BE2C (cell line): ENCODE data around the gene BCORL1.

Source experiments
- DNase-seq: peaks from one replicate; pipeline ENCODE4 v3.0.0-alpha.2; 2020
- H3K27me3 ChIP-seq: fragments of 250-450 bp; sonication (Bioruptor Pico); 2 replicates; pipeline ENCODE4 v1.5.1; 2020; ENCODE audit warnings: mild to moderate bottlenecking
- H3K36me3 ChIP-seq: fragments of 250-450 bp; sonication (Bioruptor Pico); 2 replicates; pipeline ENCODE4 v1.5.1; 2020; ENCODE audit warnings: mild to moderate bottlenecking
- H3K4me1 ChIP-seq: fragments of 250-450 bp; sonication (Bioruptor Pico); 2 replicates; pipeline ENCODE4 v1.5.1; 2020
- H3K4me3 ChIP-seq: 2 replicates; pipeline ENCODE4 v1.5.1; 2011; ENCODE audit warnings: low read depth, low read length
- H3K9me3 ChIP-seq: fragments of 250-450 bp; sonication (Bioruptor Pico); 2 replicates; pipeline ENCODE4 v1.5.1; 2020
- CTCF ChIP-seq: IDR thresholded peaks from 2 replicates; pipeline ENCODE4 v1.5.1; 2012; ENCODE audit warnings: mild to moderate bottlenecking, low read depth, low read length

The BCORL1 gene

DNA sequence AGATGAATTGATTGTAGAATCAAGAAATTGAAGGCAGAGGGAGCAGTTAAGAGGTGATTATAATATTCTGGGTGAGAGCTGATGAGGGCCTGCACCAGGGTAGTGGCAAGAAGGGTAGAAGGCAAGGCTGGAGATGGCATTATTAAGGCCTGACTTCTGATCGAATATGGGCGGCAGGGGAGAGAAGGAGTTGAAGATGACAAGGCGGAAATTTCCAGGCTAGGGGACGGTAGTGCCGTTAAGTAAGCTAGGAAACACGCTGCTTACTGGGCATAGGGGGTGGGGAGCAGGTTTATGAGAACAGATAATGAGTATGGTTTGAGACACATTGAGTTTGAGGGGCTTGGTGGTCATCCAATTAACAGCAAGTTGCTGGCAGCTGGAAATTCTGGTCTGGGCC, 19.5 kb downstream of the BCORL1 start:
- Histone ChIP-seq H3K9me3 (no peaks in the 10 kb centered on the region), H3K36me3 (no peaks in the 10 kb centered on the region)

GRCh38 chrX:130002541-130002940, 20.1 kb downstream of the BCORL1 start:
- H3K36me3 ChIP-seq: no peaks in the 10 kb centered on the region
- no peaks in the 10 kb centered on the region for H3K9me3 ChIP-seq
- no peak overlapping the region for H3K4me3 ChIP-seq
- DNase-seq: no peak
- no peaks in the 10 kb centered on the region for H3K4me1 ChIP-seq
- no peaks in the 10 kb centered on the region for H3K27me3 ChIP-seq
- TF ChIP-seq CTCF: no peak

More for the DNA sequence above, 19.5 kb downstream of the BCORL1 start:
- no peak for TF ChIP-seq CTCF
- H3K27me3 ChIP-seq: no peaks in the 10 kb centered on the region
- no peak overlapping the region for H3K4me3 ChIP-seq
- H3K4me1 ChIP-seq: no peaks in the 10 kb centered on the region
- no peak for DNase-seq

DNA sequence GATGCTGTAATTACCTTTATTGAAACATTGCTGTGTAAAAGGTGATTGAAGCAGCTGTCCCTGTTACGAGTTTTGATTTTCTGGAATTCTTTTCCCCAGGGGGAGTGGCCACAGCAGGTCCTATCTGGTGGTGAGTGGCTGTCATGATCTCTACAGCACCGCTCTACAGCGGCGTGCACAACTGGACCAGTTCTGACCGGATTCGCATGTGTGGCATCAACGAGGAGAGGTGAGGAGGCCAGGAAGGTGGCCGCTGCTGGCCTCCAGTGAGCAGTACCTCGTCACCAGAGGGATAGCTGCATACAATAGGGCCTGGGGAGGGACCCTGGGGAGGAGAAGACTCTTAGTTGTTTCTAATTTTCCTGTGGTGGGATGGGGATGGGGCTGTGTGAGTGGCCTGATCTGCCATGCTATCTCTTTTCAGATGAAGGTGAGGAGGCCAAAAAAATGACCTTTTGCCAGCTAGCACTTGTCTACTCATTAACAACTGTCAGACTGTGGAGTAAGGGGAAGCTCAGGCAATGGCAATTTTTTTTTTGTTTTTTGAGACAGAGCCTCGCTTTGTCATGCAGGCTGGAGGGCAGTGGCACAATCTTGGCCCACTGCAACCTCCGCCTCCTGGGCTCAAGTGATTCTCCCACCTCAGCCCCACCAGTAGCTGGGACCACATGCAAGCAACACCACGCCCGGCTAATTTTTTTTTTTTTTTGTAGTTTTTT, 22.8 kb downstream of the BCORL1 start:
- H3K36me3 ChIP-seq: no peaks in the 10 kb centered on the region
- no peaks in the 10 kb centered on the region for H3K4me1 ChIP-seq
- H3K9me3 ChIP-seq: no peaks in the 10 kb centered on the region
- no peak overlapping the region for H3K4me3 ChIP-seq
- H3K27me3 ChIP-seq: no peaks in the 10 kb centered on the region
- TF ChIP-seq CTCF: no peak
- no peak for DNase-seq

DNA sequence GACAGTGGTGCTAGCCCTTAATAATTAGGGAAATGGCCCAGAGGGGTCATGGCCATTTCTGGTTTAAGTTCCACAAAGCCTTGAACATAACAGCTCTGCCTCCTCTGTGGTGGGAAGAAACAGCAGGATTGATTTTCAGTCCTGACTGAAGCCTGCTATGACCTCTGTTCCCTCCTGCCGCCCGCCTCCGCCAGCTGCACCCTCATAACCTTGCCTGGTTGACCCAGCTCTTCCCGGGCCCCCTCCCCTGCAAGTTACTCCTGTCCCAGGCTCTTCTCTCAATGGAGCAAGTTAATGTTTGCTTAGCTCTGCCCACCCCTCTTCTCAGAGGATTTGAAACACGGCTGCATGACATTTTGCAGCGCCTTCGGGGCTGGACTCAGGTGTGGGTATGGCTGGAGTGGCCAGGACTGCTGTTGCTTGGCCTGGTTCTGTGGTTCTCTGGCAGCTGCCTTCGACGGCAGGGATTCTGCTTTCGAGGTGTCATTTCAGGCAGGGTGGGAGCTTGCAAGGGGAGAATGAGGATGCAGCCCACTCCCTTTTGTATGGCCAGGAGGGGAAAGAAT, 27.3 kb downstream of the BCORL1 start:
- Histone ChIP-seq H3K4me3 (no peak overlapping the region), H3K36me3 (no peaks in the 10 kb centered on the region), H3K9me3 (no peaks in the 10 kb centered on the region), H3K27me3 (no peaks in the 10 kb centered on the region), H3K4me1 (no peaks in the 10 kb centered on the region)
- TF ChIP-seq CTCF: no peak
- DNase-seq: no peak

DNA sequence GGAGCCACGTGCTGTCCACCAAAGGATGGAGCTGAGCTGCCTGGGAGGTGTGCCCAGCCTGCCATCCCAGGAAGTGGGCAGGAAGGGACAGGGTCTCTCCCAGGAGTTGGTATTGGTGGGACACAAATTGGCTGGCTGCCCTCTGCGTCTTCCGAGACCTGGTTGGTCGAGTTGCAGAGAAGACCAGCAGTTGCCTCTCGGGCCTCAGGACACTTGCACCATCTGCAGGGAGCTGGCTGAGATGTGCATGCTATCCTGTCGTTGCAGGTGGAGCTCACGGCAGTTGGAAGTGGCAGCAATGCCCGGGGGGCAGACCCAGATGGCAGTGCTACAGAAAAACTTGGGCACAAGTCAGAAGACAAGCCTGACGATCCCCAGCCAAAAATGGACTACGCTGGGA, 30.2 kb downstream of the BCORL1 start:
- H3K9me3 ChIP-seq: no peaks in the 10 kb centered on the region

More for the DNA sequence above, 30.2 kb downstream of the BCORL1 start:
- no peak for TF ChIP-seq CTCF
- Histone ChIP-seq H3K4me3 (no peak overlapping the region), H3K27me3 (no peaks in the 10 kb centered on the region), H3K4me1 (no peaks in the 10 kb centered on the region), H3K36me3 (no peaks in the 10 kb centered on the region)
- no peak for DNase-seq
